ENCODE results near the gene ITPRID1. TPM values are rescaled to one million over a fixed set of nuclear protein-coding genes. Genes with fewer than 3 reads are reported as not detected.
A peak's percentile ranks its signal among the peaks of the same experiment; 100 is the strongest.

ITPRID1 gene
- polyA plus RNA-seq, 1 donor = 0.25 TPM

DNA sequence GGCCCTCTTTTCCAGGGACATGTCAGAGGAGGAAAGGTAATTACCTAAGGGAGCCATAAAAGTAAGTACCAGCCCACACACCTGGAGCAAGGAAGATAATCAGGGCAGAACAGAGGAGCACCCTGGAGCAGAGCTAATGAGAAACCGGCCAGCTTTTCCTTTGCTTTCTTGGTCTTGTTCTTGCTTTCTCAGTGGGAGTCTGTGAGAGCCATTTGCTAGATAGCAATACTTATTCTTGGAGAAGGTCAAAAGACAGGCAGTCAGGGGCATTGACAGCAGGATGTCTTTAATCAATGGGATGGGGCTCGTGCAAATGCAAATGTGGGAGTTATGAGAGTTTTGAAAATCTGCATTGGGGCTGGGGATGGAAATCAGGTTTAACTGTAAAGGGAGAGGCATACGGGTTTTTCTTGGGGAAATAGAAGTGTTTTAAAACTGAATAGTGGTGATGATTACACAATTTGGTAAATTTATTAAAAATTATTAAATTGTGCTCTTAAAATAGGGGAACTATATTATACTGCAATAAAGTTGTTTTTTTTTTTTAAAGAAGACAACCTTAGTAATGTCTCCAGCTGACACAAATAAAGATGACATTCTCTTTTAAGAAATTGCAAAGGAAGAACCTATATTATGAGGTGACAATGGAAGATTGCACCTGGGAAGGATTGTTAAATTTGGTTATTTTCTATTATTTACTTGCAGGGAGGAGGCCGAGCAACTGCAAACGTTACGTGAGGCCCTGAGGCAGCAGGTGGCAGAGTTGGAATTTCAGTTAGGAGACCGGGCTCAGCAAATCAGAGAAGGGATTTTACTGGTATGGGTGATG, 137.6 kb downstream of the ITPRID1 start:
- Histone ChIP-seq H3K36me3 (ENCODE audit: control insufficient read depth, insufficient read depth, low read length) (no peaks in the 10 kb centered on the region), H3K27me3 (ENCODE audit: control insufficient read depth, insufficient read depth, low read length) (no peaks in the 10 kb centered on the region), H3K9me3 (ENCODE audit: control insufficient read depth, low read depth, low read length) (no peaks in the 10 kb centered on the region), H3K27ac (ENCODE audit: low read length) (no peak overlapping the region), H3K4me3 (ENCODE audit: low read length) (no peak overlapping the region), H3K4me1 (ENCODE audit: control insufficient read depth, insufficient read depth, low read length) (no peaks in the 10 kb centered on the region)
- no peak for DNase-seq
- 100% methylated on average over 1 of the region's 7 CpGs for WGBS (ENCODE audit: insufficient coverage, low lambda C conversion rate)

DNA sequence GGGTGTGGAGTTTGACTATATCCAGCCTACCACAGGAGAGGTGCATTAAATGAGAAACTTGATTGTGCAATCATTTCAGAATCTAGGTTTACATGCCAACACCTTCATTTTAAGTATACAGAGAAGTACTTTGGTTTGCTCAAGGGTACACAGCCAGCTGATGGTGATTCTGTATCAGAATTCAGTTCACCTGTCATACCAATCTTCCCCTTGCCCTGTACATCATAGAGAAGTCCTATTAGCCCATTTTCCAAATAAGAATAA, 138.1 kb downstream of the ITPRID1 start:
- H3K36me3 ChIP-seq (ENCODE audit: control insufficient read depth, insufficient read depth, low read length) = no peaks in the 10 kb centered on the region
- H3K9me3 ChIP-seq (ENCODE audit: control insufficient read depth, low read depth, low read length) = no peaks in the 10 kb centered on the region
- no peak overlapping the region for H3K27ac ChIP-seq (ENCODE audit: low read length)
- no peak overlapping the region for H3K4me3 ChIP-seq (ENCODE audit: low read length)
- DNase-seq = no peak
- H3K27me3 ChIP-seq (ENCODE audit: control insufficient read depth, insufficient read depth, low read length) = no peaks in the 10 kb centered on the region
- no peaks in the 10 kb centered on the region for H3K4me1 ChIP-seq (ENCODE audit: control insufficient read depth, insufficient read depth, low read length)

DNA sequence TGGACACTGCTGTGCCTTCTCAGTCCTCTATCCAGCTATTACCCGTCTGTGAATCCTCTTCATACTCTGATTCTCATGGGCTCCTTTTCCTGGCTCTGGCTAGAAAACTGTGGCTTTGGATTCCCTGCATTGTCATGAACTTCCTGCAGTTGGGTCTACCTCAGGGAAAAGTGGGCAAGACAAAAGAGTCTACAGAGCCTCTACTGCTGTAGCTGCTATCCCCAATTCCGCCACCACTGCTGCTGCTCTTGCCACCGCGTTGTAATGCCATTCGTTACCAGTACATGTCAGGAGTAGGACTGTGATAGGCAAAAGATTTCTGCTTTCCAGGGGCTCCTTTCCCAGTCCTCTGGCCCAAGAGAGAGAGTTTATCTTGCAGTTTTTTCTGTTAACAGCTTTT, 149.2 kb downstream of the ITPRID1 start:
- Histone ChIP-seq H3K4me1 (ENCODE audit: control insufficient read depth, insufficient read depth, low read length) (no peaks in the 10 kb centered on the region), H3K4me3 (ENCODE audit: low read length) (no peak overlapping the region), H3K9me3 (ENCODE audit: control insufficient read depth, low read depth, low read length) (no peaks in the 10 kb centered on the region), H3K27ac (ENCODE audit: low read length) (no peak overlapping the region), H3K27me3 (ENCODE audit: control insufficient read depth, insufficient read depth, low read length) (peaks cover 5% of the 10 kb centered on the region), H3K36me3 (ENCODE audit: control insufficient read depth, insufficient read depth, low read length) (no peaks in the 10 kb centered on the region)
- DNase-seq = no peak
- WGBS (ENCODE audit: insufficient coverage, low lambda C conversion rate) = no CpG with 5 or more reads among the region's 5 CpGs

DNA sequence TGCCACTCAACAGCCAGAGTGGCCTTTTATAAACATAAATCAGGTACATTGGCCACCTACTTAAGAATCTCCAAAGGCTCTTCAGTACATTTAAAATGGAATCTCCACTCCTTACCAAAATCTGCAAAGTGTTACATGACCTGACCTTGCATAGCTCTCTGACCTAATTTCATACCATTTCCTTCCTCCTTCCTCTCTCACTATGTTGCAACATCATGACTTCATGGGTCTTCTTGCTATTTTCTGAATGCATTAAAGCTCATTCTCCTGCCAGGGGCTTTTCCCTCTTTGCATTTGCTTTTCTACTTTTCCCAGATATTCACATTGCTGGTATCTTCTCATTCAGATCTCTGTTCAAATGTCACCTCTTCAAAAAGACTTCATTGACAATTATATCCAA, 151.0 kb downstream of the ITPRID1 start:
- DNase-seq = no peak
- no peaks in the 10 kb centered on the region for H3K4me1 ChIP-seq (ENCODE audit: control insufficient read depth, insufficient read depth, low read length)

DNA sequence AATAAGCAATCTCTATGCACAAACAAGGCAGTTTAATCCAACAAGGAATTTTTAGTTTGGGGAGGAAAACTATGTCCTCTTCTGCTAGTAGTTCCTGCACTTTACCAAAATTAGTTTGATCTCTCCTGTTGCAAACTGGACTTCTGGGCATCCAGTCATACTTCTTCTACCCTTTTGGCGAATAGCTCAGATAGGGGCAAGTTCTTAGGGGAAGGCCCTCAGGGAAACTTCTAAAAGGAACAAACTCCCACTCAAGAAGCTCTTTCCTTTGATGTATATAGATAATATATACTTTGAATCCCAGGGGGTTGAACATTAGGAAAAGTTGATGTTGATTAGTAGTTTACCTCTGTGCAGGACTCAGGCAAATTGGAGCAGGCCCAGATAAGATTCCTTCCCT, 151.7 kb downstream of the ITPRID1 start:
- no CpG with 5 or more reads among the region's 1 CpG for WGBS (ENCODE audit: insufficient coverage, low lambda C conversion rate)
- Histone ChIP-seq H3K4me1 (ENCODE audit: control insufficient read depth, insufficient read depth, low read length) (no peaks in the 10 kb centered on the region), H3K36me3 (ENCODE audit: control insufficient read depth, insufficient read depth, low read length) (no peaks in the 10 kb centered on the region)

More for the DNA sequence above, 151.0 kb downstream of the ITPRID1 start:
- Histone ChIP-seq H3K27ac (ENCODE audit: low read length) (no peak overlapping the region), H3K4me3 (ENCODE audit: low read length) (no peak overlapping the region), H3K27me3 (ENCODE audit: control insufficient read depth, insufficient read depth, low read length) (peaks cover 8% of the 10 kb centered on the region), H3K9me3 (ENCODE audit: control insufficient read depth, low read depth, low read length) (no peaks in the 10 kb centered on the region), H3K36me3 (ENCODE audit: control insufficient read depth, insufficient read depth, low read length) (no peaks in the 10 kb centered on the region)

DNA sequence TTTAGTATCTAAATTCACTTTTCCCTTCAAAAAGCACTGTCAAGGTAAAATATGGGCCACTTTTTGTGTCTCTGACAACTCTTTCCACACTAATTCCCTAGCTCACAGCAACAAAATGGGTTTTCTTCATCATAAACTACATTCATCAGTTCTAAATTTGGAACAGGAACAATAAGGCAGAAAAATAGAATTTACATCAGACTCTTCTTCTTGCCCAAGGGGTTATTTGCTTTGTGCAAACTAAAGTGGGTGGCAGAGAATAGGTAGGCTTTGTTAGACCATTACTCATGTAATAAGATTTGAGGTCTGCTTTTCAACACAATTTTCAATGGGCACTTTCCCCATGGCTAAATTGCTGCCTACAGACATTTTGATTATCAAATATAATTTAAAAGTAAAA, 155.6 kb downstream of the ITPRID1 start:
- H3K36me3 ChIP-seq (ENCODE audit: control insufficient read depth, insufficient read depth, low read length) = no peaks in the 10 kb centered on the region
- H3K4me3 ChIP-seq (ENCODE audit: low read length) = no peak overlapping the region
- H3K4me1 ChIP-seq (ENCODE audit: control insufficient read depth, insufficient read depth, low read length) = no peaks in the 10 kb centered on the region
- no peak overlapping the region for H3K27ac ChIP-seq (ENCODE audit: low read length)
- H3K9me3 ChIP-seq (ENCODE audit: control insufficient read depth, low read depth, low read length) = no peaks in the 10 kb centered on the region
- DNase-seq = no peak
- peaks cover 2% of the 10 kb centered on the region for H3K27me3 ChIP-seq (ENCODE audit: control insufficient read depth, insufficient read depth, low read length)

More for the DNA sequence above, 151.7 kb downstream of the ITPRID1 start:
- Histone ChIP-seq H3K27ac (ENCODE audit: low read length) (no peak overlapping the region), H3K4me3 (ENCODE audit: low read length) (no peak overlapping the region), H3K27me3 (ENCODE audit: control insufficient read depth, insufficient read depth, low read length) (peaks cover 8% of the 10 kb centered on the region), H3K9me3 (ENCODE audit: control insufficient read depth, low read depth, low read length) (no peaks in the 10 kb centered on the region)
- DNase-seq = no peak

DNA sequence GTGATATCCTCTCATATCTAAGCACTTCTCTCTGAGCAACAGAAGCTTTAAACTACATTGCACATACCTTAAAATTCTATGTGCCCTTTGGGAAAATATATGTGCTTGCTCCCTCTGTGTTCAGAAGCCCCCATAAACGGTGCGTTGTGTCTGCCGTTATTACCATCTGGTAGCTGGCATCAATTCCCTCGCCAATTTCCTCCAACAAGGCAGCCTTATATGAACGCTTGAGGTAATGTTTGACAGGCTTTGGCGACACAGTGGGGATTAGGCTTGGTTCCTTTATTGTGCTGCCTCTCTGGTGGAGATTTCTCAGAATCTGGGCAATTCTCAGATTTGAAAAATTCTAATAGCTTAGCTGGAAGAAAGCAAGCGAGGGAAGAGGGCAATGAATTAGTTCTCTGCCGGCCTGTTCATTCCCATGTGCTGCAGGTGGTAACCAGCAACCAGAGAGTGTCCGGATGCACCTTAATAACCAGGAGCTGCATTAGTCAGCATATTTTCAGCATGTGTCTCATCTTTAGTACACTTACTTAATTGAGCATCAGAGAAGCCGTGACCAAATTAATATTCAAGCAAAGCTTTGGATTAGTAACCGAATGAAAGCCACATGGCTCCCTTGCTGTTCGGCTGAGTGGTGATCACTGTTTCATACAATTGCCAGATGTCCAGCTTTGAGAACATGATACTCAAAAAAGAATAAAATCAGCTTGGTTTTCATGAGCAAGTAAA, 165.8 kb downstream of the ITPRID1 start:
- H3K9me3 ChIP-seq (ENCODE audit: control insufficient read depth, low read depth, low read length) = no peaks in the 10 kb centered on the region
- no CpG with 5 or more reads among the region's 12 CpGs for WGBS (ENCODE audit: insufficient coverage, low lambda C conversion rate)
- no peak overlapping the region for H3K27ac ChIP-seq (ENCODE audit: low read length)
- no peak overlapping the region for H3K4me3 ChIP-seq (ENCODE audit: low read length)
- no peaks in the 10 kb centered on the region for H3K4me1 ChIP-seq (ENCODE audit: control insufficient read depth, insufficient read depth, low read length)
- peaks cover 2% of the 10 kb centered on the region for H3K27me3 ChIP-seq (ENCODE audit: control insufficient read depth, insufficient read depth, low read length)
- no peaks in the 10 kb centered on the region for H3K36me3 ChIP-seq (ENCODE audit: control insufficient read depth, insufficient read depth, low read length)
- no peak for DNase-seq

DNA sequence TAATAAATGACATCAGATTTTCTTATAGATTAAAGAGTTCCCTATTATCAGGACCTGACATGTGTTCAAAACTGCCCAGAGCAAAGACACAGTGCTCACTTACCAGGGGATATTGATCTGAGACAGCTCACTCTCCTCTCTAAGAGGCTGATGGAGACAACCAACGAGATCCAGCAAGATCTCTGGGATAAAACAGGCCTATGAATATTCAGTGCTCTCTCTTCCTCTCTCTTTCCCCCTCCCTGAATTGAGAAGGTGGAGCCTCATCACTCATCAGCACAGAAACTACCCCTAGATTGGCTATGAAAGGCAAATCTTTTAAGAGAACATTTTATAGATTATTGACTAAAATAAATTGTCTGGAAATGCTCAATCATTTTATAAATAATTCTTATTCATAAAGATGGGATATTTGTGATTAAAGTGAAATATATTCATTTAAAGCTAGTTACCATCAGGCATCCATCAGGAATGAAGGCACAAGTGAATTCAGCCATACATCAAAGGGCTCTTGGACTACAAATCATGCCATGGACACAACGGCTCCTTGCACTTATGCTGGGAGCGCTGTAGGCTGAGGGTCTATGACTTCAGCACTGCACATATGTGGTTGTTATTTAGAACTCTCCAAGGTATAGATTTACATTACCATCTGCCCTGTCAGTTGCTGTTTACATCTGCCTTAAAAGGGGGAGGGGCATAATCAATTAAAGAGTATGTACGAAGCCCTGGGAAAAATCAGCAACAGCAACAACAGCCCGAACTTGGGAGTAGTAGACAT, 169.7 kb downstream of the ITPRID1 start:
- Histone ChIP-seq H3K9me3 (ENCODE audit: control insufficient read depth, low read depth, low read length) (no peaks in the 10 kb centered on the region), H3K36me3 (ENCODE audit: control insufficient read depth, insufficient read depth, low read length) (no peaks in the 10 kb centered on the region), H3K4me1 (ENCODE audit: control insufficient read depth, insufficient read depth, low read length) (no peaks in the 10 kb centered on the region), H3K4me3 (ENCODE audit: low read length) (no peak overlapping the region), H3K27me3 (ENCODE audit: control insufficient read depth, insufficient read depth, low read length) (peaks cover 8% of the 10 kb centered on the region), H3K27ac (ENCODE audit: low read length) (no peak overlapping the region)
- no peak for DNase-seq
- no CpG with 5 or more reads among the region's 5 CpGs for WGBS (ENCODE audit: insufficient coverage, low lambda C conversion rate)

DNA sequence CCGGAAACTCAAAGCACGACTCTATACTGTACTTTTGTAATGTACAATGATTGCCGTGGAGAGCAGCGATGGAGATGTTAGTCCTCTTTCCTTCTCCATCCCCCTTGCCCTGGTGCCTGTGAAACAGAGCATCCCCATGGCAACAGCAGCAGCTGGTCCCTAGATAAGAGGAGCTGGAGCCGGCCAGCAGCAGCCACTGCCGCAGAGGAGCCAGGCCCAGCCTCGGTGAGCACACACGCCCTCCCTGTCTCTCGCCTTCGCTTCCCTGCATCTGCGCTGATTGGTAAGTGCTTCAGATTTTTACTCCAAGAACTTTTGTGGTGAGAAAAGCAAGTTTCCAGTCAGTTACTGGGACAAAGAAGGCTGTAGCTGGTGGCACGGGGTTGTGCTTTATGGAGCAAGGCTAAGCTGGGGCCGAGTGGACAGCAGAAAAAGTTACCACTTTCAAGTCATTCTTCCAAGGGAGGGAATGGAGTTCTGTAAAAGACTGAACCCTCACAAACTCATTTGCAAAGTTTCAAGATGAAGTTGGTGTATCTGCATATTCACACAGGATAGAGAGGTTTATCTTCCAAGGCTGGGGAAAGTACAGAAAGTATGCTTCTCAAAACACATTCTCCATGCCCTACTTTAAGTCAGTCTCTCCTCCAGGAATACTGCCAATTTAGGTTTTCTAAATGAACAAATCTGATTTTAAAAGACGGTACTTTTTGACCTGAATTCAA, 173.3 kb downstream of the ITPRID1 start, which contains the start of gene PPP1R17:
PPP1R17 (plus strand) TSS at position 192 of the 725 bp plus-strand sequence. CDS start 5,227 bp downstream, outside the sequence.
- Histone ChIP-seq H3K36me3 (ENCODE audit: control insufficient read depth, insufficient read depth, low read length) (no peaks in the 10 kb centered on the region), H3K9me3 (ENCODE audit: control insufficient read depth, low read depth, low read length) (no peaks in the 10 kb centered on the region), H3K27ac (ENCODE audit: low read length) (no peak within 1 kb of the TSS), H3K4me1 (ENCODE audit: control insufficient read depth, insufficient read depth, low read length) (no peaks in the 10 kb centered on the region), H3K4me3 (ENCODE audit: low read length) (no peak within 1 kb of the TSS), H3K27me3 (ENCODE audit: control insufficient read depth, insufficient read depth, low read length) (peaks cover 6% of the 10 kb centered on the region)
- no CpG with 5 or more reads among the region's 14 CpGs for WGBS (ENCODE audit: insufficient coverage, low lambda C conversion rate)
- DNase-seq = peak; percentile 3 to 6

DNA sequence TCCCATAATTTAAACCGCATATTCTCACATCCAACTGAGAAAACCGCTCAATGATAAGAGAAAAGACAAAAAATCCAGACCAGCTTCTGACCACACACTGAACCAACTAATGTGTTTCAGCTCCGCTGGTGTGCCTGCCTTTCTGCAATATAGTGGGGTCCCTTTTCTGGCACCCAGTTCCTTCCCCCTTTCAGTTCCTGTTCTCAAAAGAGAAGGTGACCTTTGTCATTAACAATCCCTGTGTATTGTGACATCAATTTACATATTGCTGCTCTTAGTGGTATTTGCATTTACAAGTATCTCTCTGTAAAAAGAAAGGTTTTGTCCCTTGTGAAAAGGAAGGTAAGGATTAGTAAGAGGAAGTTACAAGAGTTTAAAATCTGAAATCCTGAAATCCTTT, 174.5 kb downstream of the ITPRID1 start:
- WGBS (ENCODE audit: insufficient coverage, low lambda C conversion rate) = 100% methylated on average over 1 of the region's 3 CpGs
- H3K27ac ChIP-seq (ENCODE audit: low read length) = no peak overlapping the region
- no peak for DNase-seq
- H3K27me3 ChIP-seq (ENCODE audit: control insufficient read depth, insufficient read depth, low read length) = peaks cover 6% of the 10 kb centered on the region
- no peaks in the 10 kb centered on the region for H3K36me3 ChIP-seq (ENCODE audit: control insufficient read depth, insufficient read depth, low read length)
- no peak overlapping the region for H3K4me3 ChIP-seq (ENCODE audit: low read length)
- H3K4me1 ChIP-seq (ENCODE audit: control insufficient read depth, insufficient read depth, low read length) = no peaks in the 10 kb centered on the region
- no peaks in the 10 kb centered on the region for H3K9me3 ChIP-seq (ENCODE audit: control insufficient read depth, low read depth, low read length)
